Panc1 (cell line): ENCODE results near the gene NDOR1.

Experiments
- CTCF ChIP-seq: fragments of 450-650 bp; IDR thresholded peaks from 2 replicates; pipeline ENCODE4 v1.5.1; 2017; ENCODE audit warnings: mild to moderate bottlenecking
- POLR2AphosphoS5 ChIP-seq: IDR thresholded peaks from 2 replicates; pipeline ENCODE4 v1.6.1; 2012; ENCODE audit warnings: mild to moderate bottlenecking, low read depth, low read length, moderate library complexity
- REST ChIP-seq, 2 experiments: IDR thresholded peaks; 2 replicates each; pipeline ENCODE4 v1.6.1; 2011 to 2012; ENCODE audit warnings: low read depth in 2 of 2, control low read depth in 1 of 2, low read length in 1 of 2, mild to moderate bottlenecking in 1 of 2, moderate library complexity in 1 of 2; ENCODE audit not compliant: insufficient read depth in 1 of 2
- TCF7L2 ChIP-seq: IDR thresholded peaks from 2 replicates; pipeline ENCODE4 v1.6.1; 2011; ENCODE audit warnings: mild to moderate bottlenecking, low read depth, low read length, inconsistent platforms

- no peak for TF ChIP-seq CTCF
- TF ChIP-seq REST (IDR thresholded peaks at IDR 0.05; ENCODE audit: insufficient read depth in 1 of 2, low read depth in 2 of 2, low read length in 1 of 2): no peak
- no peak for TF ChIP-seq POLR2AphosphoS5
- TF ChIP-seq TCF7L2: no peak
These were observed 18.1 kb upstream of the NDOR1 start for GRCh38 chr9:137187386-137187785.
